ENCODE measurements around the gene CASP1.

The CASP1 gene

GRCh38 chr11:105022527-105022926 is 12.4 kb downstream of the CASP1 start:
- H3K4me1 ChIP-seq (ENCODE audit: low read depth, poor library complexity, severe bottlenecking): no peaks in the 10 kb centered on the region
- no peaks in the 10 kb centered on the region for H4K20me1 ChIP-seq (ENCODE audit: insufficient read depth)
- no peaks in the 10 kb centered on the region for H3K27me3 ChIP-seq (ENCODE audit: insufficient read depth, low read depth)
- no peaks in the 10 kb centered on the region for H3K36me3 ChIP-seq (ENCODE audit: insufficient read depth)
- no peak overlapping the region for H3K4me3 ChIP-seq (IDR thresholded peaks at IDR 0.05; ENCODE audit: insufficient read depth, low read depth, low read length)
- H3K27ac ChIP-seq: no peak overlapping the region
- no peak for TF ChIP-seq CTCF (conservative IDR thresholded peaks at IDR 0.05; ENCODE audit: low read depth, low read length)
- H3K79me2 ChIP-seq (ENCODE audit: insufficient read depth, low read depth): no peaks in the 10 kb centered on the region
- H3K4me2 ChIP-seq: no peak overlapping the region
- no peak overlapping the region for H2AFZ ChIP-seq (ENCODE audit: low read depth)
- H3K9ac ChIP-seq: no peak overlapping the region

- no peak overlapping the region for H3K4me3 ChIP-seq (IDR thresholded peaks at IDR 0.05; ENCODE audit: insufficient read depth, low read depth, low read length)
- no peaks in the 10 kb centered on the region for H3K27me3 ChIP-seq (ENCODE audit: insufficient read depth, low read depth)
- H3K4me2 ChIP-seq: no peak overlapping the region
- no peaks in the 10 kb centered on the region for H3K4me1 ChIP-seq (ENCODE audit: low read depth, poor library complexity, severe bottlenecking)
- no peak overlapping the region for H2AFZ ChIP-seq (ENCODE audit: low read depth)
- H3K27ac ChIP-seq: no peak overlapping the region
- H4K20me1 ChIP-seq (ENCODE audit: insufficient read depth): no peaks in the 10 kb centered on the region
- H3K79me2 ChIP-seq (ENCODE audit: insufficient read depth, low read depth): no peaks in the 10 kb centered on the region
- H3K36me3 ChIP-seq (ENCODE audit: insufficient read depth): no peaks in the 10 kb centered on the region
- TF ChIP-seq CTCF (conservative IDR thresholded peaks at IDR 0.05; ENCODE audit: low read depth, low read length): no peak
- no peak overlapping the region for H3K9ac ChIP-seq
These were observed 27.5 kb downstream of the CASP1 start for GRCh38 chr11:105007463-105007862.

GRCh38 chr11:105005451-105005845 is 29.5 kb downstream of the CASP1 start:
- Histone ChIP-seq H3K4me3 (IDR thresholded peaks at IDR 0.05; ENCODE audit: insufficient read depth, low read depth, low read length) (no peak overlapping the region), H3K27ac (no peak overlapping the region), H3K79me2 (ENCODE audit: insufficient read depth, low read depth) (no peaks in the 10 kb centered on the region), H4K20me1 (ENCODE audit: insufficient read depth) (no peaks in the 10 kb centered on the region), H3K27me3 (ENCODE audit: insufficient read depth, low read depth) (no peaks in the 10 kb centered on the region), H3K4me2 (no peak overlapping the region), H3K4me1 (ENCODE audit: low read depth, poor library complexity, severe bottlenecking) (no peaks in the 10 kb centered on the region), H2AFZ (ENCODE audit: low read depth) (no peak overlapping the region), H3K36me3 (ENCODE audit: insufficient read depth) (no peaks in the 10 kb centered on the region), H3K9ac (no peak overlapping the region)
- TF ChIP-seq CTCF (conservative IDR thresholded peaks at IDR 0.05; ENCODE audit: low read depth, low read length): no peak

- H3K27ac ChIP-seq: no peak overlapping the region
- H3K4me2 ChIP-seq: no peak overlapping the region
- H3K4me3 ChIP-seq (IDR thresholded peaks at IDR 0.05; ENCODE audit: insufficient read depth, low read depth, low read length): no peak overlapping the region
- H3K9ac ChIP-seq: no peak overlapping the region
- no peaks in the 10 kb centered on the region for H3K79me2 ChIP-seq (ENCODE audit: insufficient read depth, low read depth)
- H3K27me3 ChIP-seq (ENCODE audit: insufficient read depth, low read depth): no peaks in the 10 kb centered on the region
- no peak overlapping the region for H2AFZ ChIP-seq (ENCODE audit: low read depth)
- H3K36me3 ChIP-seq (ENCODE audit: insufficient read depth): no peaks in the 10 kb centered on the region
- H3K4me1 ChIP-seq (ENCODE audit: low read depth, poor library complexity, severe bottlenecking): no peaks in the 10 kb centered on the region
- TF ChIP-seq CTCF (conservative IDR thresholded peaks at IDR 0.05; ENCODE audit: low read depth, low read length): no peak
- H4K20me1 ChIP-seq (ENCODE audit: insufficient read depth): no peaks in the 10 kb centered on the region
These were observed 30.9 kb downstream of the CASP1 start for GRCh38 chr11:105004021-105004420.

- Histone ChIP-seq H3K79me2 (ENCODE audit: insufficient read depth, low read depth) (no peaks in the 10 kb centered on the region), H3K9ac (no peak overlapping the region), H3K27me3 (ENCODE audit: insufficient read depth, low read depth) (no peaks in the 10 kb centered on the region), H3K4me2 (no peak overlapping the region), H3K4me3 (IDR thresholded peaks at IDR 0.05; ENCODE audit: insufficient read depth, low read depth, low read length) (no peak overlapping the region), H2AFZ (ENCODE audit: low read depth) (no peak overlapping the region), H3K27ac (no peak overlapping the region), H3K4me1 (ENCODE audit: low read depth, poor library complexity, severe bottlenecking) (no peaks in the 10 kb centered on the region), H4K20me1 (ENCODE audit: insufficient read depth) (no peaks in the 10 kb centered on the region), H3K36me3 (ENCODE audit: insufficient read depth) (no peaks in the 10 kb centered on the region)
- no peak for TF ChIP-seq CTCF (conservative IDR thresholded peaks at IDR 0.05; ENCODE audit: low read depth, low read length)
These were observed 31.8 kb downstream of the CASP1 start for GRCh38 chr11:105003151-105003550.
